Osteocyte (in vitro differentiated cells): ENCODE measurements around the gene GRIN1. TPM values are rescaled to one million over a fixed set of nuclear protein-coding genes. Genes with fewer than 3 reads are reported as not detected.

Experiments used
- DNase-seq: peaks from one replicate; pipeline ENCODE4 v3.0.0; 2021; ENCODE audit warnings: mixed read lengths; ENCODE audit not compliant: unreplicated experiment; ENCODE audit errors: extremely low spot score
- H3K27ac Mint-ChIP-seq: one replicate; pipeline ENCODE4 v1.8.0; 2021; ENCODE audit warnings: mild to moderate bottlenecking, mixed read lengths; ENCODE audit not compliant: unreplicated experiment
- H3K27me3 Mint-ChIP-seq: one replicate; pipeline ENCODE4 v1.8.0; 2021; ENCODE audit warnings: mixed read lengths; ENCODE audit not compliant: unreplicated experiment
- H3K36me3 Mint-ChIP-seq: one replicate; pipeline ENCODE4 v1.8.0; 2021; ENCODE audit warnings: mixed read lengths; ENCODE audit not compliant: unreplicated experiment
- H3K4me1 Mint-ChIP-seq: one replicate; pipeline ENCODE4 v1.8.0; 2021; ENCODE audit warnings: mixed read lengths; ENCODE audit not compliant: unreplicated experiment
- H3K4me3 Mint-ChIP-seq: one replicate; pipeline ENCODE4 v1.8.0; 2021; ENCODE audit warnings: mild to moderate bottlenecking, moderate library complexity, mixed read lengths; ENCODE audit not compliant: unreplicated experiment
- H3K9me3 Mint-ChIP-seq: one replicate; pipeline ENCODE4 v1.8.0; 2021; ENCODE audit warnings: mixed read lengths; ENCODE audit not compliant: unreplicated experiment
- CTCF ChIP-seq: fragments of 200-600 bp; sonication (generic); IDR thresholded peaks from 2 replicates; pipeline ENCODE4 v1.5.0; 2021; ENCODE audit warnings: antibody characterized with exemption, mild to moderate bottlenecking, moderate library complexity
- total RNA-seq: library from RNA; stranded (reverse); gene quantifications from 2 replicates; pipeline ENCODE4 v1.2.1, GENCODE V29; 2021

Gene GRIN1
- total RNA-seq, 1 donor from 2014 or later: not detected

DNA sequence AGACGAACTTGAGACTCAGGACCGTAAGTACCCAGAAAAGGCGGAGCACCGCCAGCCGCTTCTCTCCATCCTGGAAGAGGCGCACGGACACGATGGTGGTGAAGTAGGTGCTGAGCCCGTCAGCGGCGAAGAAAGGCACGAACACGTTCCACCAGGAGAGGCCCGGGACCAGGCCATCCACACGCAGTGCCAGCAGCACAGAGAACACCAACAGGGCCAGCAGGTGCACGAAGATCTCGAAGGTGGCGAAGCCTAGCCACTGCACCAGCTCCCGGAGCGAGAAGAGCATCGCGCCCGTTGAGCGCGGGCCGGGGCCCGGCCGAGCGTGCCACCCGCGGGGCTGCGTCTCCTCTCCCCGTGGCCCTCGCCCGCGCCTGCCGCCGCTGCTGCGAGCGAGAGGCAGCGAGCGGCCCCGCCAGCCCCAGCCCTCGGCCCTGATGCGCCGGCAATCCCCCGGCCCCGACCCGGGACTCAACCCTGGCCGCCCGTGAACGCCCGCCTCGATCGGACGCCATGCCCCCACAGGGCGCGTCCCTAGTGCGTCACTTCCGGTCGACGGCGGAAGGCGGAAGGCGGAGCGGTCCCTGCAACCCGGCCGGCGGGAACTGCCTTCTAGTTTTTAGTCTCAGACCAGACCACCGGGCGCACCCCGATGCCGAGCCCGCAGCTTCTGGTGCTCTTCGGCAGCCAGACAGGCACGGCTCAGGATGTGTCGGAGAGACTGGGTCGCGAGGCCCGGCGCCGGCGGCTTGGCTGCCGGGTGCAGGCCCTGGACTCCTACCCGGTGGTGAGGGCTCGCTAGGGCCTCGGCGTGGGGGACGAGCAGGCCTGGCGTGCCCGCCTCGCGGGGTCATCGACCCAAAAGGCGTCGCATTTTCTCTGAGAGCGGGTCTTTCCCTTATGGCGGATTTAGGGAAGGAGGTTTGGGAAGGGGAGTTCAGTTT, 66.4 kb downstream of the GRIN1 start, which contains the start of the genes NDOR1 and TMEM203:
TSS of gene NDOR1 (plus strand) at position 575 of the 944 bp plus-strand sequence. CDS start at position 653, 78 bp downstream.
TSS of gene TMEM203 (minus strand) at position 523 of the 944 bp plus-strand sequence. CDS start at position 289, 234 bp downstream.
- Mint-ChIP-seq H3K27ac (peak within 1 kb of the TSS; percentile 85), H3K36me3 (peaks cover 8% of the 10 kb centered on the region), H3K9me3 (no peaks in the 10 kb centered on the region)

DNA sequence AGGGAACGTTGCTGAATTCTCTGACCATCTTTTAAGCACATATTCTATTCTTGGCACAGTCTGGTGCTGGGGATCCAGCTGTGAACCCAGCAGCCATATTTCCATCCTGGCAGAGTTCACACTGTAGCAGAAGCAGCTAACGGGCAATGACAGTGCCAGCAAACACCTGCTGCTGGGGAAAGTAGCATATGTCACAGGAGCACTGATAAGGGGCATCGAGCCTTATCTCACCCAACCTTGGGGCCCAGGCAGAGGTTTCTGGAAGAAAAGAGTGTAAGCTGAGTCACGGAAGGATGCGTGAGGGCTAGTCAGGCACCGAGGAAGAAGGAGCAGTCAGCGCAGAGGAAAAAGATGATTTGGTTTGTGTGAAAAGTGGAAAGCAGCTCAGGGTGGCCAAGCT, 67.6 kb downstream of the GRIN1 start:
- H3K27me3 Mint-ChIP-seq: no peaks in the 10 kb centered on the region
- TF ChIP-seq CTCF: no peak
- no peak for DNase-seq
- H3K9me3 Mint-ChIP-seq: no peaks in the 10 kb centered on the region
- peaks cover 41% of the 10 kb centered on the region for H3K4me1 Mint-ChIP-seq
- peak overlapping the region; percentile 19 for H3K27ac Mint-ChIP-seq
- peaks cover 8% of the 10 kb centered on the region for H3K36me3 Mint-ChIP-seq
- peak overlapping the region; percentile 86 for H3K4me3 Mint-ChIP-seq

More for the DNA sequence above, 66.4 kb downstream of the GRIN1 start, which contains the start of the genes NDOR1 and TMEM203:
- DNase-seq: peak; percentile 95
- no peaks in the 10 kb centered on the region for H3K27me3 Mint-ChIP-seq
- H3K4me3 Mint-ChIP-seq: peak within 1 kb of the TSS; percentile 86
- peaks cover 49% of the 10 kb centered on the region for H3K4me1 Mint-ChIP-seq
- no peak for TF ChIP-seq CTCF

GRCh38 chr9:137211532-137211931, 72.6 kb downstream of the GRIN1 start:
- Mint-ChIP-seq H3K27ac (no peak overlapping the region), H3K27me3 (no peaks in the 10 kb centered on the region), H3K36me3 (peaks cover 11% of the 10 kb centered on the region), H3K9me3 (no peaks in the 10 kb centered on the region), H3K4me3 (no peak overlapping the region), H3K4me1 (peaks cover 10% of the 10 kb centered on the region)
- no peak for DNase-seq
- no peak for TF ChIP-seq CTCF

GRCh38 chr9:137212520-137212919, 73.6 kb downstream of the GRIN1 start:
- Mint-ChIP-seq H3K4me3 (no peak overlapping the region), H3K9me3 (no peaks in the 10 kb centered on the region), H3K36me3 (peaks cover 5% of the 10 kb centered on the region), H3K4me1 (peaks cover under 1% of the 10 kb centered on the region), H3K27ac (no peak overlapping the region), H3K27me3 (no peaks in the 10 kb centered on the region)
- no peak for TF ChIP-seq CTCF
- DNase-seq: no peak
